HepG2 (cell line): ENCODE measurements around the gene CLPSL2. TPM values are rescaled to one million over a fixed set of nuclear protein-coding genes. Genes with fewer than 3 reads are reported as not detected.

ENCODE experiments used
- AGO2 ChIP-seq: fragments of 200-400 bp; formaldehyde crosslinking; optimal IDR thresholded peaks from 2 replicates; pipeline ENCODE3; 2017; ENCODE audit warnings: mild to moderate bottlenecking, low read depth, low read length, moderate library complexity
- ATF1 ChIP-seq: IDR thresholded peaks from 2 replicates; pipeline ENCODE4 v1.6.1; 2016; ENCODE audit warnings: mild to moderate bottlenecking, control low read depth
- EEA1 ChIP-seq: sonication (generic); formaldehyde crosslinking; IDR thresholded peaks from 2 replicates; pipeline ENCODE4 v1.5.1; 2020; ENCODE audit warnings: mild to moderate bottlenecking, missing genetic modification reagents, borderline replicate concordance
- FOXO4 ChIP-seq: sonication (generic); formaldehyde crosslinking; conservative IDR thresholded peaks from 2 replicates; pipeline ENCODE4 v1.8.1; 2023; ENCODE audit warnings: missing genetic modification reagents
- HNRNPH1 ChIP-seq: fragments of 200-400 bp; formaldehyde crosslinking; optimal IDR thresholded peaks from 2 replicates; pipeline ENCODE3; 2017; ENCODE audit warnings: mild to moderate bottlenecking, low read depth, low read length
- KLF12 ChIP-seq: sonication (generic); formaldehyde crosslinking; IDR thresholded peaks from 2 replicates; pipeline ENCODE4 v1.4.0; 2020; ENCODE audit warnings: missing genetic modification reagents, borderline replicate concordance
- MED8 ChIP-seq: sonication (generic); formaldehyde crosslinking; IDR thresholded peaks from 2 replicates; pipeline ENCODE4 v1.8.1; 2023; ENCODE audit warnings: mild to moderate bottlenecking, missing genetic modification reagents; ENCODE audit not compliant: insufficient replicate concordance
- NBN ChIP-seq: fragments of 450-650 bp; conservative IDR thresholded peaks from 2 replicates; pipeline ENCODE4 v1.6.1; 2017
- PHF21A ChIP-seq: sonication (generic); formaldehyde crosslinking; IDR thresholded peaks from 2 replicates; pipeline ENCODE4 v1.5.0; 2020; ENCODE audit warnings: mild to moderate bottlenecking, missing genetic modification reagents
- RCOR2 ChIP-seq: IDR thresholded peaks from 2 replicates; pipeline ENCODE4 v1.6.1; 2016; ENCODE audit warnings: missing biosample characterization, missing genetic modification reagents
- RORA ChIP-seq: sonication (generic); formaldehyde crosslinking; IDR thresholded peaks from 2 replicates; pipeline ENCODE4 v1.5.0; 2020; ENCODE audit warnings: mild to moderate bottlenecking, missing genetic modification reagents, moderate library complexity
- SMAD1 ChIP-seq: sonication (generic); formaldehyde crosslinking; IDR thresholded peaks from 2 replicates; pipeline ENCODE4 v1.4.0; 2020; ENCODE audit warnings: missing genetic modification reagents, low read depth, mild to moderate bottlenecking, borderline replicate concordance
- SP2 ChIP-seq: sonication (generic); formaldehyde crosslinking; IDR thresholded peaks from 2 replicates; pipeline ENCODE4 v1.5.1; 2020; ENCODE audit warnings: mild to moderate bottlenecking, missing genetic modification reagents
- TSC22D2 ChIP-seq: sonication (generic); formaldehyde crosslinking; IDR thresholded peaks from 2 replicates; pipeline ENCODE4 v1.5.1; 2020; ENCODE audit warnings: missing genetic modification reagents, mild to moderate bottlenecking, borderline replicate concordance
- U2AF2 ChIP-seq: fragments of 200-400 bp; formaldehyde crosslinking; IDR thresholded peaks from 2 replicates; pipeline ENCODE4 v1.6.1; 2017; ENCODE audit warnings: low read depth, mild to moderate bottlenecking, low read length
- YEATS2 ChIP-seq: sonication (generic); formaldehyde crosslinking; IDR thresholded peaks from 2 replicates; pipeline ENCODE4 v1.4.0; 2020; ENCODE audit warnings: missing genetic modification reagents, borderline replicate concordance
- ZC3H13 ChIP-seq: sonication (generic); formaldehyde crosslinking; IDR thresholded peaks from 2 replicates; pipeline ENCODE4 v1.8.1; 2023; ENCODE audit warnings: mild to moderate bottlenecking, missing genetic modification reagents, moderate library complexity
- ZIK1 ChIP-seq: sonication (generic); formaldehyde crosslinking; IDR thresholded peaks from 2 replicates; pipeline ENCODE4 v1.5.0; 2020; ENCODE audit warnings: mild to moderate bottlenecking, low read depth, missing genetic modification reagents, borderline replicate concordance
- ZNF160 ChIP-seq: sonication (generic); formaldehyde crosslinking; IDR thresholded peaks from 2 replicates; pipeline ENCODE4 v1.8.0; 2022; ENCODE audit warnings: mild to moderate bottlenecking, inconsistent platforms, missing genetic modification reagents
- ZNF17 ChIP-seq: sonication (generic); formaldehyde crosslinking; IDR thresholded peaks from 2 replicates; pipeline ENCODE4 v1.5.0; 2020; ENCODE audit warnings: mild to moderate bottlenecking, missing genetic modification reagents
- ZNF350 ChIP-seq: sonication (generic); formaldehyde crosslinking; IDR thresholded peaks from 2 replicates; pipeline ENCODE4 v1.4.0; 2020; ENCODE audit warnings: mild to moderate bottlenecking, low read depth, missing genetic modification reagents, borderline replicate concordance
- ZNF609 ChIP-seq: sonication (generic); formaldehyde crosslinking; IDR thresholded peaks from 2 replicates; pipeline ENCODE4 v1.4.0; 2020; ENCODE audit warnings: mild to moderate bottlenecking, missing genetic modification reagents, borderline replicate concordance
- polyA plus RNA-seq, 8 experiments: library from polyadenylated mRNA; depleted of rRNA in 3 of 8; stranded (reverse) in 7 of 8; unstranded in 1 of 8; fragments of >200 nt; fragmentation: Illumina TruSeq in 4 of 8; extraction: Trizol in 4 of 8; gene quantifications; 2 replicates each; pipeline versions ENCODE4 v1.2.1 to v1.2.3, GENCODE V29; 2011 to 2016; ENCODE audit warnings: low read depth in 4 of 8, missing spikeins in 1 of 8, mixed read lengths in 1 of 8; ENCODE audit not compliant: insufficient read depth in 1 of 8
- total RNA-seq, 5 experiments: library from RNA; depleted of rRNA; stranded (reverse); fragments of >200 nt; fragmentation: Illumina TruSeq; extraction: Trizol; gene quantifications; 2 replicates each; pipeline ENCODE4 v1.2.3, GENCODE V29; 2016; ENCODE audit warnings: low read depth in 1 of 5
- TF ChIP-seq, protein P1 (sequence below): sonication (generic); formaldehyde crosslinking; conservative IDR thresholded peaks from 2 replicates; pipeline ENCODE4 v1.4.0; 2020; ENCODE audit warnings: missing genetic modification reagents

The CLPSL2 gene
- total and polyA plus RNA-seq, 2 of the 13 experiments (the other 11 are each of a cell fraction or from before 2014, with no cell fraction given): not detected

- peak; percentile 64; the same call in 1 of the 2 replicates for TF ChIP-seq U2AF2
- TF ChIP-seq FOXO4 (CRISPR knock-in tag): no peak
- no peak for TF ChIP-seq ZNF17
- TF ChIP-seq YEATS2 (CRISPR knock-in tag): peak; percentile 68
- 0 out of 2 replicates have a peak, but pooled peaks have one; percentile 20 for TF ChIP-seq TSC22D2 (CRISPR knock-in tag)
- TF ChIP-seq, protein P1, sequence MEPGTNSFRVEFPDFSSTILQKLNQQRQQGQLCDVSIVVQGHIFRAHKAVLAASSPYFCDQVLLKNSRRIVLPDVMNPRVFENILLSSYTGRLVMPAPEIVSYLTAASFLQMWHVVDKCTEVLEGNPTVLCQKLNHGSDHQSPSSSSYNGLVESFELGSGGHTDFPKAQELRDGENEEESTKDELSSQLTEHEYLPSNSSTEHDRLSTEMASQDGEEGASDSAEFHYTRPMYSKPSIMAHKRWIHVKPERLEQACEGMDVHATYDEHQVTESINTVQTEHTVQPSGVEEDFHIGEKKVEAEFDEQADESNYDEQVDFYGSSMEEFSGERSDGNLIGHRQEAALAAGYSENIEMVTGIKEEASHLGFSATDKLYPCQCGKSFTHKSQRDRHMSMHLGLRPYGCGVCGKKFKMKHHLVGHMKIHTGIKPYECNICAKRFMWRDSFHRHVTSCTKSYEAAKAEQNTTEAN: peak; percentile 41
- TF ChIP-seq HNRNPH1: peak; percentile 64
- TF ChIP-seq KLF12: no peak; the same call in 1 of the 2 replicates
- peak; percentile 50; the same call in 1 of the 2 replicates for TF ChIP-seq ZNF609
- TF ChIP-seq AGO2: peak; percentile 89
- TF ChIP-seq MED8 (CRISPR knock-in tag): peak; percentile 49
- peak; percentile 58; the same call in 1 of the 2 replicates for TF ChIP-seq SP2 (CRISPR knock-in tag)
- TF ChIP-seq SMAD1 (CRISPR knock-in tag): no peak
- TF ChIP-seq PHF21A (CRISPR knock-in tag): peak; percentile 88
- TF ChIP-seq RCOR2 (CRISPR knock-in tag): no peak; the same call in 1 of the 2 replicates
- TF ChIP-seq RORA (CRISPR knock-in tag): no peak
- no peak; the same call in 1 of the 2 replicates for TF ChIP-seq ZNF160 (CRISPR knock-in tag)
- TF ChIP-seq ATF1 (CRISPR knock-in tag): no peak
- TF ChIP-seq ZC3H13: peak; percentile 65
- no peak for TF ChIP-seq EEA1 (CRISPR knock-in tag)
- TF ChIP-seq NBN: no peak
- peak; percentile 81 for TF ChIP-seq ZNF350 (CRISPR knock-in tag)
- TF ChIP-seq ZIK1 (CRISPR knock-in tag): no peak
Observed at GRCh38 chr6:35731736-35732532, 44.5 kb upstream of the CLPSL2 start (continued).
